SK-N-SH treated with all-trans-retinoic acid at 6 μM for 48 hours (cell line): ENCODE data around the gene SNX21.

Experiments used
- CSDC2 ChIP-seq: fragments of 250-450 bp; sonication (Bioruptor Pico); IDR thresholded peaks from 2 replicates; pipeline ENCODE4 v1.5.0; 2020; ENCODE audit warnings: mild to moderate bottlenecking, moderate library complexity
- GLIS3 ChIP-seq: fragments of 250-450 bp; sonication (Bioruptor Pico); IDR thresholded peaks from 2 replicates; pipeline ENCODE4 v1.5.0; 2020; ENCODE audit warnings: mild to moderate bottlenecking, moderate library complexity
- POU6F1 ChIP-seq: fragments of 250-450 bp; sonication (Bioruptor Pico); IDR thresholded peaks from 2 replicates; pipeline ENCODE4 v1.8.0; 2021; ENCODE audit warnings: low read depth, mild to moderate bottlenecking, moderate library complexity, borderline replicate concordance
- PPARA ChIP-seq: fragments of 250-450 bp; sonication (Bioruptor Pico); IDR thresholded peaks from 2 replicates; pipeline ENCODE4 v1.5.0; 2020; ENCODE audit warnings: mild to moderate bottlenecking, borderline replicate concordance
- RARB ChIP-seq: fragments of 250-450 bp; sonication (Bioruptor Pico); IDR thresholded peaks from 2 replicates; pipeline ENCODE4 v1.8.0; 2021; ENCODE audit warnings: mild to moderate bottlenecking, moderate library complexity
- SNAI2 ChIP-seq: fragments of 250-450 bp; sonication (Bioruptor Pico); IDR thresholded peaks from 2 replicates; pipeline ENCODE4 v1.5.0; 2020; ENCODE audit warnings: mild to moderate bottlenecking, moderate library complexity
- ZC3H10 ChIP-seq: fragments of 250-450 bp; sonication (Bioruptor Pico); IDR thresholded peaks from 2 replicates; pipeline ENCODE4 v1.5.1; 2021; ENCODE audit warnings: mild to moderate bottlenecking, moderate library complexity
- ZFP30 ChIP-seq: fragments of 450-650 bp; formaldehyde crosslinking; IDR thresholded peaks from 2 replicates; pipeline ENCODE4 v1.5.0; 2022; ENCODE audit warnings: mild to moderate bottlenecking, moderate library complexity

GRCh38 chr20:45873409-45874103, 40.0 kb downstream of the SNX21 start:
- no peak for TF ChIP-seq RARB (CRISPR knock-in tag)
- no peak for TF ChIP-seq PPARA (CRISPR knock-in tag)
- no peak for TF ChIP-seq POU6F1 (CRISPR knock-in tag)
- no peak for TF ChIP-seq GLIS3 (CRISPR knock-in tag)
- no peak for TF ChIP-seq ZC3H10
- no peak for TF ChIP-seq SNAI2 (CRISPR knock-in tag)
- TF ChIP-seq CSDC2 (CRISPR knock-in tag), result no peak
- TF ChIP-seq ZFP30 (CRISPR knock-in tag), result no peak
